Measurements from ENCODE around the gene TFDP2. TPM values are rescaled to one million over a fixed set of nuclear protein-coding genes. Genes with fewer than 3 reads are reported as not detected.

The TFDP2 gene
- total and polyA plus RNA-seq, 9 of the 15 experiments (the other 6 are each of a cell fraction or from before 2014, with no cell fraction given) = 95.6 to 179 (median 126) TPM

DNA sequence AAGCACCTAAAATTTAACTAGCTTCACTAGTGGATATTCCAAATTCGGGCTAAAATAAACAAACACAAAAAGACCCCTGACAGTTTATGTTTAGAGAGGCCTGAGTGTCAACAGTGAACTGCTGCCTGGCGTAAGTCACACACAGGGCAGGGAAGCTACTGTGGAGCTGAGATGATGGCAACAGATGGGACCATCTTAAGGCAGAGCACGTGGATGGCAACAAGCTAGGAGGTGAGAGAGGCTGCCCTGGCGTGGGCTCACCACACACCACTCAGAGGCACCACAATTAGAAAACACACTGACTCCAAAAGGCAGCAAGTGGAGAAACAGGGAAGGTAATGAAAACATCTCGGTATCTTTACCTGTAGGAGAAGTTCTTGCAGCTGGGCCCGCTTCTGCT is 179.6 kb downstream of the TFDP2 start:
- Histone ChIP-seq H3K4me1 (replicated peaks in 1 of 2; ENCODE audit: control insufficient read depth in 2 of 2, insufficient read depth in 2 of 2, low read length in 2 of 2) (no peaks in the 10 kb centered on the region; a peak in 1 of 5 replicates), H3K4me3 (no peak overlapping the region), H3K27ac (ENCODE audit: extremely low read depth, low read depth, low read length) (no peak overlapping the region), H3K9me1 (ENCODE audit: control insufficient read depth, insufficient read depth, low read length) (no peaks in the 10 kb centered on the region), H3K27me3 (ENCODE audit: control insufficient read depth in 2 of 2, insufficient read depth in 2 of 2, low read length in 2 of 2) (no peaks in the 10 kb centered on the region), H2AFZ (ENCODE audit: low read depth, low read length) (no peak overlapping the region), H3K4me2 (ENCODE audit: insufficient read depth, low read length) (no peak overlapping the region), H3K36me3 (ENCODE audit: control insufficient read depth, insufficient read depth, low read length) (peaks cover 61% of the 10 kb centered on the region), H3K79me2 (ENCODE audit: control insufficient read depth, insufficient read depth, low read length) (no peaks in the 10 kb centered on the region), H3K9ac (ENCODE audit: insufficient read depth in 1 of 2, low read depth in 2 of 2, low read length in 2 of 2) (no peak overlapping the region), H4K20me1 (replicated peaks; ENCODE audit: control insufficient read depth, insufficient read depth, low read length) (no peaks in the 10 kb centered on the region), H3K9me3 (replicated peaks; ENCODE audit: control insufficient read depth, insufficient read depth, low read depth, low read length) (no peaks in the 10 kb centered on the region)
- BruUV-seq (replicated peaks) = no TSS peak
- CTCF ChIA-PET (ENCODE audit: low intra/inter-chr PET ratio) = no interaction called here
- no peak for FAIRE-seq
- DNase-seq (ENCODE audit: extremely low read depth in 1 of 4, low spot score in 3 of 4) = no peak
- POLR2A ChIA-PET = no interaction called here
- intact Hi-C loops (cut with micrococcal nuclease) (no loop called here), in situ Hi-C loops (cut with MboI) (no loop called here)
- WGBS (ENCODE audit: insufficient coverage, low coverage, missing lambda C conversion rate) = 98% methylated on average over 6 of the region's 6 CpGs
- no peak for ATAC-seq
- TF ChIP-seq NR1H2 (CRISPR knock-in tag; IDR thresholded peaks at IDR 0.05) = no peak
- TF ChIP-seq, protein P1, sequence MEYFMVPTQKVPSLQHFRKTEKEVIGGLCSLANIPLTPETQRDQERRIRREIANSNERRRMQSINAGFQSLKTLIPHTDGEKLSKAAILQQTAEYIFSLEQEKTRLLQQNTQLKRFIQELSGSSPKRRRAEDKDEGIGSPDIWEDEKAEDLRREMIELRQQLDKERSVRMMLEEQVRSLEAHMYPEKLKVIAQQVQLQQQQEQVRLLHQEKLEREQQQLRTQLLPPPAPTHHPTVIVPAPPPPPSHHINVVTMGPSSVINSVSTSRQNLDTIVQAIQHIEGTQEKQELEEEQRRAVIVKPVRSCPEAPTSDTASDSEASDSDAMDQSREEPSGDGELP (CRISPR knock-in tag; IDR thresholded peaks at IDR 0.05; ENCODE audit: borderline replicate concordance) = no peak
- TF ChIP-seq, protein P2, sequence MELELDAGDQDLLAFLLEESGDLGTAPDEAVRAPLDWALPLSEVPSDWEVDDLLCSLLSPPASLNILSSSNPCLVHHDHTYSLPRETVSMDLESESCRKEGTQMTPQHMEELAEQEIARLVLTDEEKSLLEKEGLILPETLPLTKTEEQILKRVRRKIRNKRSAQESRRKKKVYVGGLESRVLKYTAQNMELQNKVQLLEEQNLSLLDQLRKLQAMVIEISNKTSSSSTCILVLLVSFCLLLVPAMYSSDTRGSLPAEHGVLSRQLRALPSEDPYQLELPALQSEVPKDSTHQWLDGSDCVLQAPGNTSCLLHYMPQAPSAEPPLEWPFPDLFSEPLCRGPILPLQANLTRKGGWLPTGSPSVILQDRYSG (tag; conservative IDR thresholded peaks at IDR 0.05; ENCODE audit: low read depth) = no peak
- TF ChIP-seq BRD4 (IDR thresholded peaks at IDR 0.05) = no peak
- TF ChIP-seq SAFB (IDR thresholded peaks at IDR 0.05; ENCODE audit: borderline replicate concordance, low read depth, low read length) = no peak
- no peak for TF ChIP-seq POLR2A (conservative IDR thresholded peaks at IDR 0.05)
- no peak for TF ChIP-seq SMARCC2 (IDR thresholded peaks at IDR 0.05; ENCODE audit: low read depth)
- TF ChIP-seq, protein P3, sequence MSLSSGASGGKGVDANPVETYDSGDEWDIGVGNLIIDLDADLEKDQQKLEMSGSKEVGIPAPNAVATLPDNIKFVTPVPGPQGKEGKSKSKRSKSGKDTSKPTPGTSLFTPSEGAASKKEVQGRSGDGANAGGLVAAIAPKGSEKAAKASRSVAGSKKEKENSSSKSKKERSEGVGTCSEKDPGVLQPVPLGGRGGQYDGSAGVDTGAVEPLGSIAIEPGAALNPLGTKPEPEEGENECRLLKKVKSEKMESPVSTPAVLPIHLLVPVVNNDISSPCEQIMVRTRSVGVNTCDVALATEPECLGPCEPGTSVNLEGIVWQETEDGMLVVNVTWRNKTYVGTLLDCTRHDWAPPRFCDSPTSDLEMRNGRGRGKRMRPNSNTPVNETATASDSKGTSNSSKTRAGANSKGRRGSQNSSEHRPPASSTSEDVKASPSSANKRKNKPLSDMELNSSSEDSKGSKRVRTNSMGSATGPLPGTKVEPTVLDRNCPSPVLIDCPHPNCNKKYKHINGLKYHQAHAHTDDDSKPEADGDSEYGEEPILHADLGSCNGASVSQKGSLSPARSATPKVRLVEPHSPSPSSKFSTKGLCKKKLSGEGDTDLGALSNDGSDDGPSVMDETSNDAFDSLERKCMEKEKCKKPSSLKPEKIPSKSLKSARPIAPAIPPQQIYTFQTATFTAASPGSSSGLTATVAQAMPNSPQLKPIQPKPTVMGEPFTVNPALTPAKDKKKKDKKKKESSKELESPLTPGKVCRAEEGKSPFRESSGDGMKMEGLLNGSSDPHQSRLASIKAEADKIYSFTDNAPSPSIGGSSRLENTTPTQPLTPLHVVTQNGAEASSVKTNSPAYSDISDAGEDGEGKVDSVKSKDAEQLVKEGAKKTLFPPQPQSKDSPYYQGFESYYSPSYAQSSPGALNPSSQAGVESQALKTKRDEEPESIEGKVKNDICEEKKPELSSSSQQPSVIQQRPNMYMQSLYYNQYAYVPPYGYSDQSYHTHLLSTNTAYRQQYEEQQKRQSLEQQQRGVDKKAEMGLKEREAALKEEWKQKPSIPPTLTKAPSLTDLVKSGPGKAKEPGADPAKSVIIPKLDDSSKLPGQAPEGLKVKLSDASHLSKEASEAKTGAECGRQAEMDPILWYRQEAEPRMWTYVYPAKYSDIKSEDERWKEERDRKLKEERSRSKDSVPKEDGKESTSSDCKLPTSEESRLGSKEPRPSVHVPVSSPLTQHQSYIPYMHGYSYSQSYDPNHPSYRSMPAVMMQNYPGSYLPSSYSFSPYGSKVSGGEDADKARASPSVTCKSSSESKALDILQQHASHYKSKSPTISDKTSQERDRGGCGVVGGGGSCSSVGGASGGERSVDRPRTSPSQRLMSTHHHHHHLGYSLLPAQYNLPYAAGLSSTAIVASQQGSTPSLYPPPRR (CRISPR knock-in tag; IDR thresholded peaks at IDR 0.05; ENCODE audit: borderline replicate concordance) = no peak
- TF ChIP-seq, protein P4, sequence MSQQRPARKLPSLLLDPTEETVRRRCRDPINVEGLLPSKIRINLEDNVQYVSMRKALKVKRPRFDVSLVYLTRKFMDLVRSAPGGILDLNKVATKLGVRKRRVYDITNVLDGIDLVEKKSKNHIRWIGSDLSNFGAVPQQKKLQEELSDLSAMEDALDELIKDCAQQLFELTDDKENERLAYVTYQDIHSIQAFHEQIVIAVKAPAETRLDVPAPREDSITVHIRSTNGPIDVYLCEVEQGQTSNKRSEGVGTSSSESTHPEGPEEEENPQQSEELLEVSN (IDR thresholded peaks at IDR 0.05; ENCODE audit: borderline replicate concordance in 1 of 2, extremely low read depth in 1 of 2, insufficient read depth in 1 of 2, insufficient read length in 1 of 2, low read depth in 1 of 2, low read length in 1 of 2, poor library complexity in 1 of 2, severe bottlenecking in 1 of 2) = no peak
- TF ChIP-seq, protein P5, sequence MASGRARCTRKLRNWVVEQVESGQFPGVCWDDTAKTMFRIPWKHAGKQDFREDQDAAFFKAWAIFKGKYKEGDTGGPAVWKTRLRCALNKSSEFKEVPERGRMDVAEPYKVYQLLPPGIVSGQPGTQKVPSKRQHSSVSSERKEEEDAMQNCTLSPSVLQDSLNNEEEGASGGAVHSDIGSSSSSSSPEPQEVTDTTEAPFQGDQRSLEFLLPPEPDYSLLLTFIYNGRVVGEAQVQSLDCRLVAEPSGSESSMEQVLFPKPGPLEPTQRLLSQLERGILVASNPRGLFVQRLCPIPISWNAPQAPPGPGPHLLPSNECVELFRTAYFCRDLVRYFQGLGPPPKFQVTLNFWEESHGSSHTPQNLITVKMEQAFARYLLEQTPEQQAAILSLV (tag; IDR thresholded peaks at IDR 0.05) = no peak
- TF ChIP-seq, protein P6, sequence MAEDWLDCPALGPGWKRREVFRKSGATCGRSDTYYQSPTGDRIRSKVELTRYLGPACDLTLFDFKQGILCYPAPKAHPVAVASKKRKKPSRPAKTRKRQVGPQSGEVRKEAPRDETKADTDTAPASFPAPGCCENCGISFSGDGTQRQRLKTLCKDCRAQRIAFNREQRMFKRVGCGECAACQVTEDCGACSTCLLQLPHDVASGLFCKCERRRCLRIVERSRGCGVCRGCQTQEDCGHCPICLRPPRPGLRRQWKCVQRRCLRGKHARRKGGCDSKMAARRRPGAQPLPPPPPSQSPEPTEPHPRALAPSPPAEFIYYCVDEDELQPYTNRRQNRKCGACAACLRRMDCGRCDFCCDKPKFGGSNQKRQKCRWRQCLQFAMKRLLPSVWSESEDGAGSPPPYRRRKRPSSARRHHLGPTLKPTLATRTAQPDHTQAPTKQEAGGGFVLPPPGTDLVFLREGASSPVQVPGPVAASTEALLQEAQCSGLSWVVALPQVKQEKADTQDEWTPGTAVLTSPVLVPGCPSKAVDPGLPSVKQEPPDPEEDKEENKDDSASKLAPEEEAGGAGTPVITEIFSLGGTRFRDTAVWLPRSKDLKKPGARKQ (CRISPR knock-in tag; IDR thresholded peaks at IDR 0.05) = no peak

All from K562 (cell line).